ENCODE results near the gene RYR2.
A peak's percentile ranks its signal among the peaks of the same experiment; 100 is the strongest.

The RYR2 gene

DNA sequence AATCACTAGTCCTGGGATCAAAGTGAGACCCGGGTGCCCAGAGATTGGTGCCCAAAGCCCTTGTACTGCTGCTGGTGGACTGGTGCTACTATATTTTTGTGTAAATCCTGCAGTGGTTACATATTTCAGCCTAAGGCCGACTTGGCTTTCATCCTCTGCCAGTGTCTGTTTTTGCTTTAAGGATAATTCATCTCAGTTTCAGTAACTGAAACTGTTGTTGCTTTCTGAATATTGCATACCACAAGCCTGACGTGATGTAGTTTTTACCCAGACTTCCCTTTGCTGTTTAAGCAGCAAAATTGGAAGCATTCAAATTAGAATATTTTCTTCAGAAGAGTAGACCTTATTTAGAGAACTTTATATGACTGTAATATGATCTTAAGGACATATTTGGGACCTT is 341.8 kb downstream of the RYR2 start:
- POLR2A ChIA-PET, result no interaction called here
- CTCF ChIA-PET, result no interaction called here
- DNase-seq (ENCODE audit: extremely low spot score), result no peak
- TF ChIP-seq TARDBP (IDR thresholded peaks at IDR 0.05) (no peak), SP1 (IDR thresholded peaks at IDR 0.05) (no peak), ELF4 (IDR thresholded peaks at IDR 0.05) (no peak), ZNF384 (IDR thresholded peaks at IDR 0.05) (no peak), L3MBTL2 (conservative IDR thresholded peaks at IDR 0.05) (no peak), SUZ12 (IDR thresholded peaks at IDR 0.05) (no peak), ARNT (IDR thresholded peaks at IDR 0.05) (no peak), CTBP1 (IDR thresholded peaks at IDR 0.05; ENCODE audit: borderline replicate concordance) (no peak), NFRKB (IDR thresholded peaks at IDR 0.05) (no peak)
- TF ChIP-seq, protein P1, sequence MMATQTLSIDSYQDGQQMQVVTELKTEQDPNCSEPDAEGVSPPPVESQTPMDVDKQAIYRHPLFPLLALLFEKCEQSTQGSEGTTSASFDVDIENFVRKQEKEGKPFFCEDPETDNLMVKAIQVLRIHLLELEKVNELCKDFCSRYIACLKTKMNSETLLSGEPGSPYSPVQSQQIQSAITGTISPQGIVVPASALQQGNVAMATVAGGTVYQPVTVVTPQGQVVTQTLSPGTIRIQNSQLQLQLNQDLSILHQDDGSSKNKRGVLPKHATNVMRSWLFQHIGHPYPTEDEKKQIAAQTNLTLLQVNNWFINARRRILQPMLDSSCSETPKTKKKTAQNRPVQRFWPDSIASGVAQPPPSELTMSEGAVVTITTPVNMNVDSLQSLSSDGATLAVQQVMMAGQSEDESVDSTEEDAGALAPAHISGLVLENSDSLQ (IDR thresholded peaks at IDR 0.05), result no peak

DNA sequence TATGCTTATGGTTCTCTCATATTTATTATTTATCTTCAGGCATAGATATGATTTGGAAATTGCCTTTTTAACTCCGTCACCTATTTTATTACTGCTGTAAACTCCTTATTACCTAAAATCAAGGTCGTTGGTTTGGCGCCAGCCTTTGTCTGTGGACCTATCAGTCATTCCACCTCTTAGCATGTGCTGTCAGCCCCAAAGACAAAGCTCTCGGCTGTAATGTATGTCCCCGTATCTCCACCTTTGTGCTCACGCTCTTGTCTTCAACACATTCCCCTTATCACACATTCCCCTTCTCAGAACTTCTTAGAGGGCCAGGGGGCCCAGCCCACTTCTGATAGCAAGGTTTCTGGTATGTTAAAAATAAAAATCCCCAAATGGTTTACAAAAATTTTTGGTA is 342.2 kb downstream of the RYR2 start:
- CTCF ChIA-PET, result no interaction called here

DNA sequence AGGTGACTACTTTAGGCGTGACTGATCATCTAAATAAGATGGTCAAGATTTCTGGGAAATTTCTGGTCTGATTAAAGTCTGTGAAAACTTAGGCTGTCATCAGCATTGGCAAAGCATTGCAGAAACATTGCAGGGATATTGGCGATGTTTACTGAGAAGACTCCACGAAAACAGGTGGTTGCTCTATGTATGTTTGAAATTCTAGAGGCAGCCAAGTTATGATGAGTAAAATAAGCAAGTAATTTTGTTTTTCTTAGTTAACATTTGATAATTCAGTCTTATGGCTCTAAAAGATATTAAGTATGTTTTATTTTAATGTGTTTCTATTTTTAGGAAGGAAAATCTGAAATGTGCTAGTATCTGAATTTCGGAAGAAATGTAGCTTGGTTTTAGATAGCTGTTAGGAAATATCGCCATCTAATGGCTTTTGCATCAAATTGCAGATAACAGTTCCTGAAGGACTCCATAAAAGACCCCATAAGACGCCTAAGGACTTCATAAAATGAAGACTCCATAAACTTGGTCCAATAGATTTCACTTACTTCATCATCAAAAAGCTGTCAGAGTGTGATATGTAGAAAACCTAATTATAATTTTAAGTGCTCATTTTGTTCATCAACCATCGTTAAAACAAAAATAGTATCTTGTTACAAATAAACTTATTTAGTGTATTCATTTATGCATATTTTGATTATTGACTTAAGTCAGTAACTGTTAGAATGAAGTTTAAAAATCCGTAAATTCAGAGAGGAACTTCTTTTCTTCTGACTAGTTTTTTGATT is 344.6 kb downstream of the RYR2 start:
- peak; percentile 53 for DNase-seq (ENCODE audit: extremely low spot score)
- POLR2A ChIA-PET, result interaction anchor here (0.7 kb wide), 1 partner anchor 782 kb away, joined by 4 read pairs; the partner anchor contains the start of gene HEATR1

More for the DNA sequence above, 342.2 kb downstream of the RYR2 start:
- DNase-seq (ENCODE audit: extremely low spot score), result no peak
- TF ChIP-seq LEF1 (IDR thresholded peaks at IDR 0.05; ENCODE audit: borderline replicate concordance) (no peak), CTBP1 (IDR thresholded peaks at IDR 0.05; ENCODE audit: borderline replicate concordance) (no peak), ELF4 (IDR thresholded peaks at IDR 0.05) (no peak), ARNT (IDR thresholded peaks at IDR 0.05) (no peak), FOXK2 (IDR thresholded peaks at IDR 0.05) (no peak), BHLHE40 (IDR thresholded peaks at IDR 0.05; ENCODE audit: borderline replicate concordance) (no peak), L3MBTL2 (conservative IDR thresholded peaks at IDR 0.05) (no peak), SP1 (IDR thresholded peaks at IDR 0.05) (no peak), FOXM1 (IDR thresholded peaks at IDR 0.05; ENCODE audit: borderline replicate concordance) (no peak), SUZ12 (IDR thresholded peaks at IDR 0.05) (no peak), NFRKB (IDR thresholded peaks at IDR 0.05) (no peak), ZNF384 (IDR thresholded peaks at IDR 0.05) (no peak), HDGF (IDR thresholded peaks at IDR 0.05; ENCODE audit: borderline replicate concordance) (no peak), FOXA1 (IDR thresholded peaks at IDR 0.05) (no peak), TARDBP (IDR thresholded peaks at IDR 0.05) (no peak)
- TF ChIP-seq, protein P1 (IDR thresholded peaks at IDR 0.05), result no peak
- POLR2A ChIA-PET, result no interaction called here

DNA sequence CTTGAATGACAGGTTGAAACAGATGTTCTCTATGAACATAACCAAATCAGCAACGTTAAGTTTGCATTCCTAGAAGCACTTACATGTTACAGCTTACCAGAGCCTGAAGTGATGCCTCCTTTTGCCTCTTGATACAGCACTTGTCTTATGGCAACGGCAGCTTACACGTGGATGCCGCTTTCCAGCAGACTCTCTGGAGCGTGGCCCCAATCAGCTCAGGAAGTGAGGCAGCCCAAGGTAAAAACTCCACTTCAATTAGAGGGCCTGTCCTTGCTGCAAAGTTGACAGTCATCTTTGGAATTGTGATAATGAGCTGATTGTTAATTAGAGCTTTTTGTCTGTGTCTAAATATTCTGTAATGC is 345.1 kb downstream of the RYR2 start:
- ChIA-PET POLR2A (interaction anchor here (1.0 kb wide), 1 partner anchor 783 kb away, joined by 3 read pairs; the partner anchor contains the start of gene HEATR1), CTCF (interaction anchor here (0.7 to 1.7 kb wide), 5 partner anchors 121 to 706 kb away, joined by 3 to 8 read pairs (median 3); partner anchors contain the start of gene RYR2)
- TF ChIP-seq L3MBTL2 (conservative IDR thresholded peaks at IDR 0.05) (no peak), HDGF (IDR thresholded peaks at IDR 0.05; ENCODE audit: borderline replicate concordance) (no peak), BHLHE40 (IDR thresholded peaks at IDR 0.05; ENCODE audit: borderline replicate concordance) (no peak), SUZ12 (IDR thresholded peaks at IDR 0.05) (no peak), ARNT (IDR thresholded peaks at IDR 0.05) (no peak), FOXM1 (IDR thresholded peaks at IDR 0.05; ENCODE audit: borderline replicate concordance) (no peak), NFRKB (IDR thresholded peaks at IDR 0.05) (no peak), FOXA1 (IDR thresholded peaks at IDR 0.05) (no peak), FOXK2 (IDR thresholded peaks at IDR 0.05) (no peak), TARDBP (IDR thresholded peaks at IDR 0.05) (no peak)
- no peak for DNase-seq (ENCODE audit: extremely low spot score)

More for the DNA sequence above, 344.6 kb downstream of the RYR2 start:
- CTCF ChIA-PET, result interaction anchor here (0.6 to 1.7 kb wide), 5 partner anchors 120 to 705 kb away, joined by 3 to 8 read pairs (median 3); partner anchors contain the start of gene RYR2
- TF ChIP-seq SUZ12 (IDR thresholded peaks at IDR 0.05), result no peak
- TF ChIP-seq FOXK2 (IDR thresholded peaks at IDR 0.05), result no peak
- TF ChIP-seq LEF1 (IDR thresholded peaks at IDR 0.05; ENCODE audit: borderline replicate concordance), result no peak
- no peak for TF ChIP-seq SP1 (IDR thresholded peaks at IDR 0.05)
- TF ChIP-seq ARNT (IDR thresholded peaks at IDR 0.05), result no peak
- TF ChIP-seq L3MBTL2 (conservative IDR thresholded peaks at IDR 0.05), result no peak
- TF ChIP-seq NFRKB (IDR thresholded peaks at IDR 0.05), result no peak
- TF ChIP-seq FOXM1 (IDR thresholded peaks at IDR 0.05; ENCODE audit: borderline replicate concordance), result no peak
- TF ChIP-seq CTBP1 (IDR thresholded peaks at IDR 0.05; ENCODE audit: borderline replicate concordance), result no peak
- TF ChIP-seq ELF4 (IDR thresholded peaks at IDR 0.05), result no peak
- TF ChIP-seq FOXA1 (IDR thresholded peaks at IDR 0.05), result no peak

DNA sequence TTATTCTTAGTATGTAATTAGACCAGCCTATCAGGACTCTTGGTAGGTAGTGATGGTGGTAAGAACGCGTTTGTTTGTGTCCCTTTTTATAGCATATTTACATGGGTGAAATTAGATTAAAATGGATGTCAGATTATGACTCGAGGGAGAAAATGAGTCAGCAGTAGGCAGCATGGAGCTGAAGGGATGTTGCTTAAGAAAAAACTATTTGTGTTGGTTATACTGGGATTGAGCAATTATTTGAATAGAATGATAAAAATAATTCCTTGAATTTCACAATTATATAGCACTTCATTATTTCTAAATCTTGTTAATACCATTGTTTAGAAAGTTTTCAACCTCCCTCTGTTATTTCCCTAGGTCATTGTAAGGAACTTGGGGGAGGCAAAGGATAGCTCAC is 348.8 kb downstream of the RYR2 start:
- POLR2A ChIA-PET, result no interaction called here
- CTCF ChIA-PET, result interaction anchor here (0.7 to 1.1 kb wide), 2 partner anchors 114 to 349 kb away, joined by 3 read pairs; partner anchors contain the start of gene RYR2
- TF ChIP-seq BHLHE40 (IDR thresholded peaks at IDR 0.05; ENCODE audit: borderline replicate concordance) (no peak), ELF4 (IDR thresholded peaks at IDR 0.05) (no peak), LEF1 (IDR thresholded peaks at IDR 0.05; ENCODE audit: borderline replicate concordance) (no peak), ZNF384 (IDR thresholded peaks at IDR 0.05) (no peak), SUZ12 (IDR thresholded peaks at IDR 0.05) (no peak), L3MBTL2 (conservative IDR thresholded peaks at IDR 0.05) (no peak), NFRKB (IDR thresholded peaks at IDR 0.05) (no peak), SP1 (IDR thresholded peaks at IDR 0.05) (no peak), CTBP1 (IDR thresholded peaks at IDR 0.05; ENCODE audit: borderline replicate concordance) (no peak), FOXA1 (IDR thresholded peaks at IDR 0.05) (no peak), FOXK2 (IDR thresholded peaks at IDR 0.05) (no peak), ARNT (IDR thresholded peaks at IDR 0.05) (no peak), HDGF (IDR thresholded peaks at IDR 0.05; ENCODE audit: borderline replicate concordance) (no peak)
- TF ChIP-seq, protein P1 (IDR thresholded peaks at IDR 0.05), result no peak
- no peak for DNase-seq (ENCODE audit: extremely low spot score)

Measured in HEK293T (cell line).